IPS DF 4.7 (cell line): ENCODE results near the gene RASA3.
"Not testable (repeated sequence)": the region's sequence is repeated elsewhere in the genome, so short reads cannot be mapped to it uniquely, and the experiment has no call there.

Source experiments
- DNase-seq: peaks from one replicate; pipeline ENCODE4 v3.0.0-alpha.2; 2013; ENCODE audit warnings: low spot score; ENCODE audit errors: extremely low read depth

Gene RASA3

GRCh38 chr13:114142640-114143490, 10.4 kb upstream of the RASA3 start:
- DNase-seq: no peak

- DNase-seq: no peak
Observed at GRCh38 chr13:114142137-114142550, 9.7 kb upstream of the RASA3 start.

- no peak for DNase-seq
Observed at GRCh38 chr13:114141261-114141996, 9.0 kb upstream of the RASA3 start.

- no peak for DNase-seq
Observed at GRCh38 chr13:114140906-114141250, 8.5 kb upstream of the RASA3 start.

- DNase-seq: no peak
Observed at GRCh38 chr13:114140131-114140905, 7.9 kb upstream of the RASA3 start.

- DNase-seq: no peak
Observed at GRCh38 chr13:114136576-114136975, 4.2 kb upstream of the RASA3 start.

GRCh38 chr13:114135731-114136171, 3.3 kb upstream of the RASA3 start:
- DNase-seq: no peak

GRCh38 chr13:114134944-114135610, 2.7 kb upstream of the RASA3 start:
- no peak for DNase-seq

- DNase-seq: no peak
Observed at GRCh38 chr13:114134111-114134943, 1.9 kb upstream of the RASA3 start.

GRCh38 chr13:114133552-114133951, 1.1 kb upstream of the RASA3 start:
- DNase-seq: not testable (repeated sequence)

- DNase-seq: not testable (repeated sequence)
Observed at GRCh38 chr13:114133126-114133525, 703 bp upstream of the RASA3 start.

- DNase-seq: no peak
Observed at GRCh38 chr13:114131583-114132418, 622 bp downstream of the RASA3 start.

- no peak for DNase-seq
Observed at GRCh38 chr13:114130837-114131582, 1.4 kb downstream of the RASA3 start.

- DNase-seq: no peak
Observed at GRCh38 chr13:114130131-114130836, 2.1 kb downstream of the RASA3 start.

- no peak for DNase-seq
Observed at GRCh38 chr13:114129649-114130062, 2.8 kb downstream of the RASA3 start.

- no peak for DNase-seq
Observed at GRCh38 chr13:114128624-114129522, 3.5 kb downstream of the RASA3 start.

- no peak for DNase-seq
Observed at GRCh38 chr13:114128348-114128623, 4.1 kb downstream of the RASA3 start.
